GM23248 (cell line): ENCODE results near the gene PTPRN2. TPM values are rescaled to one million over a fixed set of nuclear protein-coding genes. Genes with fewer than 3 reads are reported as not detected.

Experiments
- DNase-seq: peaks from one replicate; pipeline ENCODE4 v3.0.0-alpha.2; 2015
- H2AFZ ChIP-seq: fragments of 200-600 bp; sonication (generic); 2 replicates; pipeline ENCODE4 v1.6.1; 2016; ENCODE audit warnings: antibody characterized with exemption
- H3F3A ChIP-seq: fragments of 200-600 bp; sonication (generic); 2 replicates; pipeline ENCODE4 v1.6.1; 2016; ENCODE audit warnings: mild to moderate bottlenecking, antibody characterized with exemption, mixed run types; ENCODE audit not compliant: insufficient read depth
- H3K27ac ChIP-seq: fragments of 200-600 bp; sonication (generic); 2 replicates; pipeline ENCODE4 v1.5.1; 2016; ENCODE audit warnings: mild to moderate bottlenecking
- H3K27me3 ChIP-seq: fragments of 200-600 bp; sonication (generic); replicated peaks from 2 replicates; pipeline ENCODE4 v1.6.1; 2016; ENCODE audit warnings: mild to moderate bottlenecking; ENCODE audit not compliant: insufficient read depth
- H3K36me3 ChIP-seq: fragments of 200-600 bp; sonication (generic); 2 replicates; pipeline ENCODE4 v1.6.1; 2016; ENCODE audit warnings: low read depth, mild to moderate bottlenecking
- H3K4me1 ChIP-seq: fragments of 200-600 bp; sonication (generic); 2 replicates; pipeline ENCODE4 v1.6.1; 2016; ENCODE audit warnings: mild to moderate bottlenecking; ENCODE audit not compliant: insufficient read depth
- H3K4me2 ChIP-seq: fragments of 200-600 bp; sonication (generic); one replicate; pipeline ENCODE4 v1.6.1; 2016; ENCODE audit warnings: mild to moderate bottlenecking; ENCODE audit not compliant: unreplicated experiment
- H3K4me3 ChIP-seq: fragments of 200-600 bp; sonication (generic); 2 replicates; pipeline ENCODE4 v1.5.1; 2016; ENCODE audit warnings: mild to moderate bottlenecking
- H3K79me2 ChIP-seq: fragments of 200-600 bp; sonication (generic); 2 replicates; pipeline ENCODE4 v1.6.1; 2016; ENCODE audit warnings: mild to moderate bottlenecking; ENCODE audit not compliant: insufficient read depth
- H3K9ac ChIP-seq: fragments of 200-600 bp; sonication (generic); 2 replicates; pipeline ENCODE4 v1.6.1; 2016; ENCODE audit warnings: mild to moderate bottlenecking
- H3K9me2 ChIP-seq: fragments of 200-600 bp; sonication (generic); 2 replicates; pipeline ENCODE4 v1.6.1; 2016; ENCODE audit warnings: mixed run types, mild to moderate bottlenecking, moderate library complexity; ENCODE audit not compliant: insufficient read depth
- H3K9me3 ChIP-seq: fragments of 200-600 bp; sonication (generic); one replicate; pipeline ENCODE4 v1.6.1; 2017; ENCODE audit warnings: low read depth
- H4K20me1 ChIP-seq: fragments of 200-600 bp; sonication (generic); 2 replicates; pipeline ENCODE4 v1.6.0; 2016; ENCODE audit not compliant: insufficient read depth
- EZH2 ChIP-seq: fragments of 200-600 bp; sonication (generic); IDR thresholded peaks from 2 replicates; pipeline ENCODE4 v1.6.1; 2018; ENCODE audit warnings: antibody characterized with exemption, mild to moderate bottlenecking; ENCODE audit not compliant: insufficient read depth, poor library complexity, severe bottlenecking
- EZH2phosphoT487 ChIP-seq: fragments of 200-600 bp; sonication (generic); IDR thresholded peaks from 2 replicates; pipeline ENCODE4 v1.6.1; 2018; ENCODE audit warnings: antibody characterized with exemption, moderate library complexity, mild to moderate bottlenecking, low read depth; ENCODE audit not compliant: insufficient read depth
- WGBS, 2 experiments: methylation state at CpG; one replicate each; pipeline ENCODE4 v1.1.6; 2015 to 2017; ENCODE audit warnings: low lambda C conversion rate in 2 of 2, low coverage in 1 of 2; ENCODE audit errors: missing lambda C conversion rate in 2 of 2; 5-methylcytosine and 5-hydroxymethylcytosine counted together
- in situ Hi-C: fragments of 300-500 bp; cut with MboI; formaldehyde crosslinking; loops from 2 replicates; pipeline ENCODE4 v1.15.0; 2020
- polyA plus RNA-seq: library from polyadenylated mRNA; unstranded; fragments of >200 nt; fragmentation: Nextera tagmentation; extraction: Ambion mirVana; gene quantifications from 2 replicates; pipeline ENCODE4 v1.2.1, GENCODE V29; 2016
- total RNA-seq: library from RNA; depleted of rRNA; stranded (reverse); fragments of >200 nt; shearing (Covaris generic); gene quantifications from 2 replicates; pipeline ENCODE4 v1.2.3, GENCODE V29; 2014

PTPRN2 gene
- total and polyA plus RNA-seq, 2 experiments from 2014 or later: 0.13 TPM; not detected in 1

DNA sequence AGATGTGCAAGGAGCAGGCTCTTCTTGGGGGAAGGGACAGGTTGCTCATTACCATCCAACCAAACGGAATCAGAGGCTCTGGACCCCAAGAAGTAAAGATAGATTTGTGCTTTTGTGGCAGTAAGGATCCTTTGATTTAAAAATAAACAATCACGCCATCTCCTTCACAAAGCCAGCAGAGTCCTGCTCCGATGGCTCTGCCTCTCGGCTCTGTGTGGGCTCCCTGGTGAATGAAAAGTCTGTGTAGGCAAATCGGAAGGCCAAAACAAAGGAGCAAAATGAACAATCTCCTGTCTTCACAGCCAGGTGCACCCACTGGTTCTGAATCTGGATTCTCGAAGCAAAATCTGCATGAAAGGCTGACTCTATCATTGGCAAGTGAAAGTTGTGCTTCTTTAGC lies 3.8 kb downstream of the PTPRN2 start:
- no peak overlapping the region for H3K4me2 ChIP-seq
- peaks cover 21% of the 10 kb centered on the region for H3K27me3 ChIP-seq
- H2AFZ ChIP-seq: no peak overlapping the region
- DNase-seq: no peak
- H3K4me3 ChIP-seq: no peak overlapping the region
- H3K4me1 ChIP-seq: no peaks in the 10 kb centered on the region
- no peaks in the 10 kb centered on the region for H3K9me2 ChIP-seq
- H3K36me3 ChIP-seq: no peaks in the 10 kb centered on the region
- H4K20me1 ChIP-seq: no peaks in the 10 kb centered on the region
- H3K27ac ChIP-seq: no peak overlapping the region
- TF ChIP-seq EZH2phosphoT487 (no peak), EZH2 (no peak)
- no peaks in the 10 kb centered on the region for H3K79me2 ChIP-seq
- H3K9me3 ChIP-seq: no peaks in the 10 kb centered on the region
- H3K9ac ChIP-seq: no peak overlapping the region
- no peaks in the 10 kb centered on the region for H3F3A ChIP-seq
- in situ Hi-C loops: no loop called here
- 27 to 29% methylated on average over 6 of the region's 6 CpGs for WGBS, 2 experiments

DNA sequence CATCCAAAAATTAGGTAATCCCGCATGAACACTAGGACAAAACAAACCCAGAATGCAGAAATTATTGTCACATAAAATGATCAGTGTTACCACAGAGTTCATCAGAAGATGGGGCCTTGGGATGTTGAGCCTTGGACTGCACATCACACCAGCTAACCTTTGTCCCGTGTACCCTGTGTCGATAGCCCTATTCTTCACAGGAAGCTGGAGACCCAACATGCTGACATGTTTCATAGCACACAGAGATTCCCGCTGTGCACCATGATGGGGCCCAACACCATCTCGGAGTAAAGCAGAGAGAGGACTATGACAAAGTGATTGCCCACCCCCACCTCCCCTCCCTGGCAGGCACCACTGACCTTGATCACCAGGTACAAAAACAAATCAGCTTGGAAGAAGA lies 4.5 kb downstream of the PTPRN2 start:
- H2AFZ ChIP-seq: no peak overlapping the region
- in situ Hi-C loops: no loop called here
- H3K9me3 ChIP-seq: no peaks in the 10 kb centered on the region
- no peak overlapping the region for H3K4me2 ChIP-seq
- no peaks in the 10 kb centered on the region for H3K79me2 ChIP-seq
- H3K27ac ChIP-seq: no peak overlapping the region
- no peaks in the 10 kb centered on the region for H3F3A ChIP-seq
- no peak for DNase-seq
- H3K4me1 ChIP-seq: no peaks in the 10 kb centered on the region
- no peak overlapping the region for H3K4me3 ChIP-seq
- 46 to 47% methylated on average over 5 of the region's 5 CpGs for WGBS, 2 experiments
- peaks cover 21% of the 10 kb centered on the region for H3K27me3 ChIP-seq
- TF ChIP-seq EZH2 (no peak), EZH2phosphoT487 (no peak)
- H4K20me1 ChIP-seq: no peaks in the 10 kb centered on the region
- no peaks in the 10 kb centered on the region for H3K9me2 ChIP-seq
- no peak overlapping the region for H3K9ac ChIP-seq
- no peaks in the 10 kb centered on the region for H3K36me3 ChIP-seq

- TF ChIP-seq EZH2phosphoT487 (no peak), EZH2 (no peak)
- no peaks in the 10 kb centered on the region for H4K20me1 ChIP-seq
- DNase-seq: no peak
- no peak overlapping the region for H3K27ac ChIP-seq
- H3K27me3 ChIP-seq: peaks cover 21% of the 10 kb centered on the region
- no peak overlapping the region for H3K9ac ChIP-seq
- no peaks in the 10 kb centered on the region for H3K4me1 ChIP-seq
- no peaks in the 10 kb centered on the region for H3K9me3 ChIP-seq
- no peaks in the 10 kb centered on the region for H3K36me3 ChIP-seq
- H3K9me2 ChIP-seq: no peaks in the 10 kb centered on the region
- no peak overlapping the region for H3K4me2 ChIP-seq
- H2AFZ ChIP-seq: no peak overlapping the region
- in situ Hi-C loops: no loop called here
- H3F3A ChIP-seq: no peaks in the 10 kb centered on the region
- H3K79me2 ChIP-seq: no peaks in the 10 kb centered on the region
- H3K4me3 ChIP-seq: no peak overlapping the region
- 36 to 40% methylated on average over 6 of the region's 6 CpGs for WGBS, 2 experiments
Measured at GRCh38 chr7:158582089-158582456, 5.5 kb downstream of the PTPRN2 start.

GRCh38 chr7:158581440-158582088 lies 6.1 kb downstream of the PTPRN2 start:
- no peak overlapping the region for H2AFZ ChIP-seq
- 42 to 50% methylated on average over 7 of the region's 7 CpGs for WGBS, 2 experiments
- H3K36me3 ChIP-seq: no peaks in the 10 kb centered on the region
- no peak overlapping the region for H3K9ac ChIP-seq
- no peak overlapping the region for H3K4me3 ChIP-seq
- DNase-seq: no peak
- no peaks in the 10 kb centered on the region for H3K9me2 ChIP-seq
- in situ Hi-C loops: no loop called here
- no peak for TF ChIP-seq EZH2
- TF ChIP-seq EZH2phosphoT487: no peak
- peaks cover 21% of the 10 kb centered on the region for H3K27me3 ChIP-seq
- H3F3A ChIP-seq: no peaks in the 10 kb centered on the region
- H3K79me2 ChIP-seq: no peaks in the 10 kb centered on the region
- H3K4me1 ChIP-seq: no peaks in the 10 kb centered on the region
- no peaks in the 10 kb centered on the region for H3K9me3 ChIP-seq
- no peaks in the 10 kb centered on the region for H4K20me1 ChIP-seq
- no peak overlapping the region for H3K4me2 ChIP-seq
- no peak overlapping the region for H3K27ac ChIP-seq
